ENCODE results near the gene BNIP5.

The BNIP5 gene, protein sequence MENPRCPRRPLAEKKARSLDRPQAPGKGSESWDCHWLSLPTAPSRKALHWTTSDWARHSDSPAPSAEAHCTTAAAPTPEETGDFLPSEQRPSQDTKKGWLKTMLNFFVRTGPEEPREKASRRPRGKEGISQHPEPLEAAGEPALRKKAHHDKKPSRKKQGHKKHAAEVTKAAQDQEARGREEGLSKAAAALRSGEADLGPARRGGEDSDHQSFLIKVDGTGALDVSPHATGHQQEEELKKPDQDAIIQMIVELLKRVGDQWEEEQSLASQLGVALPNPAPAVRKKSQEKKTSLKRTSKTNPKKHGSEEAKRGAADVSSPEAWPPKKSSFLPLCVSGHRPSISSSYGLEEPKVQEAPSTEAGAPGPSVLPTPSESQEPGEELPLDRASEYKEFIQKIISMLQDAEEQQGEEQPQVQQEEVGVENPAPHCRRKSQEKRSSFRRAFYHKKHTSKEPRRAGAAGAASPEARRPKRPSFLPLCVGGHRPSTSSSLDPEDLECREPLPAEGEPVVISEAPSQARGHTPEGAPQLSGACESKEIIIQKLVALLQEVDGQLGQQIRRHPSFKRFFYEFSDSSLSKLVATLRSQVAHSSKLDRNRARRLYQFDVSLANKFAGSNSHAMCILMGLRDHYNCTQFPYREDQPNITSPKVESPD

DNA sequence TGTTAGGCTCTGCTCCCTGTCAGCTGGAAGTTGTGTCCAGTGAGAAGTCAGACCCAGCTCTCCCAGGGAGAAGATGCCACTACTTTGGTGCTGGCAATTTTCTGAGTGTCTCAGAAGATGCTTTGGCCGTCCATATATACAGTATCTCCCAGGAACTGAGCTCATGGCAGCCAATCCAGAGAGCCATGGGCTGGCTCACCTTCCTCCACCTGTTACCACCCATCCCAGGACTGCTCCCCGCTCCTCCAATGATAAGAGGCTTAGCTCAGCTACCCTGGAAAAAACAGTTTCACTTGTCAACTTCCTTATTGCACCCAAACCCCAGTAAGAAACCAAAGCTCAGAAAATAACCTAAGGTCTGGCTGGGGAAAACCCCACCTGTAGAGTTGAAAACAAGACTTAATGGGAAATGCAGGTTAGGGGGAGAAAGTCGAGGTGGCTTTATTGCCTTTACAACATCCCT is at the start of gene BNIP5:
BNIP5 (minus strand) TSS at position 110 of the 463 bp plus-strand sequence. CDS start 6,198 bp downstream, outside the sequence.
- no peak for DNase-seq

DNA sequence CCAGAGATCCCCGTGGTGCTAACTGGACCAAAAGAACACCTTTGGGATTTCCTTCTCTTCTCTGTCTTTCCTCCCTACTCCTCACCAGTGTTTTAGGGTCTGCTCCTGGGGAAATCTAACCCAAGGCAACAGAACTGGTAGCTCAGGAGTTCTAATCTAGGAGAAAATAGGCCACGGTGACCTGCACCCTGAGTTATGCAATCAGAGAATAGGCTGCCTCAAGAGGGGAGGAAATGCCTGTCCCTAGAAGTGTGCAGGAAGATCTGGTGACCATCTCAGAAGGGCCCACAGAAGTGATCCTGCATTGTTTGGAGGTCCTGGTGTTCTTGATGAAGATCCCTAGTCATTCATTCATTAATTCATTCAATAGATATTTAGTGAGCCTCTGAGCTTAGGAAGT is 47.4 kb upstream of the BNIP5 start:
- no peak for DNase-seq

DNA sequence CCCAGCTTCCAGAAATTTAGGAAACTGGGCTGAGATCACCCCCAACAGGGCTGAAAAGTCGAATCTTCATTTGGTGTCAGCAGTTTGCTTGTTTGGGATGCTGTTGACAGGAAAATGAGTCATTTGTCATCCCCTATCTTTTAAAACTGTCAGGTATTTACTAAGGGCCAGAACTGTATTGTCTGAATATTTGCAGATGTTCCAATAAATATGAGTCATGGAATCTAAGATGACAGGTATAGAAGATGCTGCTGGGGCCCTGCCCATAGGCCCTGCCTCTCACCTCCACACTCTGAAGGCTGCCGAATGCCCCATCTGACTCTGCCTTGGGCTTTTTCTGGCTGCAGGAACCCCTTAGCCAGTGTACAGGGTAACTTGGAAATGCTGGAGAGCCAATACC is 46.9 kb upstream of the BNIP5 start:
- no peak for DNase-seq

DNA sequence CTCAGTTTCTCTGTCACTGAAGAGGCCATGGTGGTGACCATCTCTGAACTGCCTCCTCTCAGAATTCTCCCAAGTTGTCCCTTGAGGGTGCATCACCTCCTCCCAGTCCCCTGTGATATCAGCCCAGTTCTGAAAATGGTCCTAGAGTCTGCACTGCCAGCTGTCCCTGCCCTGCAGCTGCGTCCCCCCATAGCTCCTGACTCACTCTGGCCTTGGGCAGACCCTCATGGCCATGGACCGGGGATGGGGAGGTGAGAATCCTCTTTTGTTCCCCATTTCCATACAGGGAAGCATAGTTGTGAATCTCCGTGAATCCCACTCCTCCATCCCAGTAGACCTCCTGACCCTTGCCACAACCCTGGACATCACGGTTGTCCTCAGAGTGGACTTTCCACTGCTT is 46.3 kb upstream of the BNIP5 start:
- DNase-seq = no peak

DNA sequence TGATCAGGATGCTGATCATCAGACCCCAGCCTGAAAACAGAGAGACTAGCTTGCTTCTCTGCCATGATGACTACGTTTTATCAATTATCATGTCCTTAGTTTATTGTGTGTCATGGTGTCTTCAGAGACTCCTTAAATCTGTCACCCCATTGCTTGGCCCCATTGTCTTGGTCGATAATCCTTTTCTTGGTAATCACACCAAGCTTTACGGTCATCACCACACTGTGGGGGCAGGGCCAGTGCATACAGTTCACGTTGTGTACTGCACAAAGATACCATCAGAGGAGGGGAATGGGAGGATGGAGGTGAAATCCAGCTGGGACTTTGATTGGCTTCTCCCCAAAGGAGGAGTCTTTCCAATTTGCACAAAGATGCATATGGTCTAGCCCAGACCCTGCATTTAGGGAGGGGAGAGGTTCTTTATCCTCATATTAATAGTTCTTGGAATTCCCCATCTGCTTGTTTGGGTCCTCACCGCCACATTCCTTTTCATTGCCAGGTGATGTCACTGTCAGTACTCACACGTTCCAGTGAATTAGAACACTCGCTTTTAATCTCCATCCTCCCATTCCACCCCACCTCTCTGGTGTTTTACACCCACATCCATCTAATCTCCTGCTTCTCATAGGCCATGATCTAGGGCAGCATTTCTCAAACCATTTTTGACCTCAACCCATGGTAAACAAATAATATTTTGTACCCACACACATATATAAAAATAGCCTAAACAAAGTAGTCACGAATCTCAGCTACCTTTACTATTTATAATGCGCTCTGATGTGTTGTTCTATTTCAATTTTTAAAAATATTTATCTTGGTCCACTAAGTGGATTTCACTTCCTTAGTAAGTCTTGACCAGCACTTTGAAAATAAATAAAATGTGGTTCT is 45.1 kb upstream of the BNIP5 start:
- DNase-seq = no peak

DNA sequence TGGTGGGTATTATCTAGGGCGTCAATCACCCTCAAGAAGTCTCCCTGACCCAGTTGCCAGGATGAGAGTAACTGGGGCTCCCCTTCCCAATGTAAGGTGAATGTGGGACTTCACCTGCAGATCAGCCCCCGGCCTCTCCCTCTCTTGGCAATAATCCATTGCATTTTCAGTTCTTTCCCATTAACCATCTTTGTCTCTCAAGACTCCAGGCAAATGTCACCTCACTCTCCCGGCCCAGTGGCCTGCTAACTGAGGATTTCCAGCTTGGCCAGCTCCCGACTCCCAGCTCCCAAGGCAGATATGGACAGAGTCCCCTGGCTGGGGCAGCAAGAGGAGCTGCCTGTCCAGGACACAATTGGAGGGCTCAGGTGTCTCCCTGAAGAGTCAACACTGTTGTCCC is 43.5 kb upstream of the BNIP5 start:
- no peak for DNase-seq

DNA sequence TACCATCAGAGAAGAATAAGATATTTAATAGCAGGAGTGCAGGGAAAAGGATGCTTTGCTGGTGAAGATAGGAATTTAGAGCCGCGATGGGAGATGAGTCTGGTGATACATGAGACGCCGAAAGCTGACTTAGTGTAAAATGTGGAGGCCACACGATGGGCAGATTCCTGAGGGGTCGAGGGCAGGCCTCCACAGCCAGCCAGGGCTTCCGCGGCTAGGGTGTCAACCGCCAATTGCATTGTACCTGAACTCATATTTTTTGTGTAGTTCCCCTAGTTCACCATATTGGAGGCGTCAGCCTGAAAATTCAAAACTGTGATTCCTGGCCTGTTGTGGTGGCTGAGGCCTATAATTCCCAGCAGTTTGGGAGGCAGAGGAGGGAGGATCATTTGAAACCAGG is 42.2 kb upstream of the BNIP5 start:
- DNase-seq = no peak

DNA sequence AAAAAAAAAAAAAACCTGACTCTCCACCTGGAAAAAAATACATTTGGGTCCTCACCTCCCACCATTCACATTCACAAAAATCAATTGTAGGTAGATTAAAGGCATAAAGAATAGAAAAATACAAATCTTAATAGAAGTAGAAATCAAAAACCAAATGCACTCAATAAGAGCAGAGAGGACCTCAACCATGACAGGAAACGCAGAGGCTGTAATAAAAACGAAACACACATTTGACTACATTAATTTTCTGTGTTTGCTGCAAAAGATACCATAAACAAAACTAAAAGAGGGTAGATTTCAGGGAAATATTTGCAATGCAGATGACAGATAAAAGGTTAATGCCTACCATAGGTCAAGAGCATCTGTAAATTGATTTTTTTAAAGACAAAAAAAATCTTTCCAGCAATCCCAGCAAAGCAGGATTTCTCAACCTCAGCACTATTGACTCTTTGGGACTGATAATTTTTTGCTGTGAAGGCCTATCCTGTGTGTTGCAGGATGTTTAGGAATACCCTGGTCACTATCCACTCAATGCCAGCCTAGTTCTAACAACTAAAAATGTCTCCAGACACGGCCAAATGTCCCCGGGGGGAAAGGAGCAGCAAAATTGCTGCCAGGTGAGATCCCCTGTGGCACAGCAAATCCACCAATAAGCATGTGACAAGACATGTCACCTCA is 41.7 kb upstream of the BNIP5 start:
- no peak for DNase-seq

DNA sequence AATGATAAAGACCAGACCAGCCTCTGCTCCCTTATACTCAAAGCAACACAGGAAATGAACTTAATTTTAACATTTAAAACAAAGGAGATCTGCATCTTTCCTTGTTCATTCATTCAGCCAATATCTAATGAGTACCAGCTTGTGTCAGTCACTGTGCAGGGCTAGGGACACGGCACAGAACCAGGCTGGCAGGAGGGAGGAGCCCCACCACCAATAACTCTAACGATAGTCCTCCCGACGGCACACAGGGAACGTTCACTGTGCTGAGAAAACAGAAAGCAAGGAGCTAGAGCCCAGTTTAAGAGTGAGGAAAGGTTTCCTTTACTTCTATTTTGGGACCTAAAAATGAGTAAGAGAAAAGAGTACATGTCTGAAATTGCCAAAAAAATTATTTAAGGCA is 40.9 kb upstream of the BNIP5 start:
- no peak for DNase-seq

DNA sequence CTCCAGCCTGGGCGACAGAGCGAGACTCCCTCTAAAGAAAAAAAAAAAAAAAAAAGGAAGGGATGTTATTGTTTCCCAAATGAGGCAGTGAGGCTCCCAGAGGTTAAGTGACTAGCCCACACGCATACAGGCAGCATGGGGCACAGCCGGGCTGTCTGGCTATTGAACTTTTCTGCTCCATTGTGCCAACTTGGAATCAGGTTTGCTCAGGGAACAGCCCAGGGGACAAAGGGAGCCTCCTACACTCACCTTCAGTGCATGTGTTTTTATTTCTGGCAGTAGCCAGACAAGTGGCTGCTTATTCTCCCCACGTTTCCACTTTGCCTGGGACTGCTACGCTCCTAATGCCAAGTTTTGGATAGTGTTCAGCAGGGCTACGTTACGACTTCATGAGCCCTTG is 40.1 kb upstream of the BNIP5 start:
- DNase-seq = no peak

DNA sequence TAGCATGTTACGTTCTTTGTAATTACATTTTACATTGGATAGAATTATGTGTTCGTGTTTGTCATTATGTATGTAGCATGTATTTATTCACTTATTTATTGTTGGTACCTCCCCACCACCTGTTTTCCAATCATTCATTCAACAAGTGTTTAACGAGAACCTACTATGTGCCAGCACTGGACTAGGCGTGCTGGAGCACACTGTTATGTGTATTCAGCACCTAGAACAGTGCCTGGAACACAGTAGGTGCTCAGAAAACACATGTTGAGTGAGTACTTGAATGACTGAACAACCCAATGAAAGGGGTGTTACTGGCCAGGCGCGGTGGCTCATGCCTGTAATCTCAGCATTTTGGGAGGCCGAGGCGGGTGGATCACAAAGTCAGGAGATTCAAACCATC is 39.5 kb upstream of the BNIP5 start:
- DNase-seq = no peak

DNA sequence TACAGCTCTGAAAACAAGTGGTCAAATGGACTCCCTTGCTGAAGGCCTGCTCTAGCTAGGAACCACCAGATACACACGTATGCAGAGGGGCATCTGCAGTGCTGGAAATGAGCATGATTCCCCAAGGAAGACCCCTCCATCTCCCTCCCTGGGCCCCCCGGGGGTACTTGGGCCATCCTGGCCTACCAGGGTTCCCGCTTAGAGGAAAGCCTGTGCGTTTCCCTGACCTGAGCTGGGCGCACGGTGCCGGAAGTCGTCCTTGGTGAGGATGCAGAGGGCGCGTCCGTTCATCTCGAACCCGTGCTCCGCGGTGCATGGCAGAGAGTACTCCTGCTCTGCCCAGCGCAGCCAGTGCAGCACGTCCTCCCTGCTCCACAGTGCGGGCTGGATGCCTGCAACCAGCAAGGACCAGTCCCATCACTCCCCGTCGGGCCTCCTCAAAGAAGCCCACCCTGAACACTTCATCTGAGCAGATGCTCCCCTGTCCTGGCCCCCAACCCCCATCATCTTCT is 39.0 kb upstream of the BNIP5 start:
- DNase-seq = no peak

DNA sequence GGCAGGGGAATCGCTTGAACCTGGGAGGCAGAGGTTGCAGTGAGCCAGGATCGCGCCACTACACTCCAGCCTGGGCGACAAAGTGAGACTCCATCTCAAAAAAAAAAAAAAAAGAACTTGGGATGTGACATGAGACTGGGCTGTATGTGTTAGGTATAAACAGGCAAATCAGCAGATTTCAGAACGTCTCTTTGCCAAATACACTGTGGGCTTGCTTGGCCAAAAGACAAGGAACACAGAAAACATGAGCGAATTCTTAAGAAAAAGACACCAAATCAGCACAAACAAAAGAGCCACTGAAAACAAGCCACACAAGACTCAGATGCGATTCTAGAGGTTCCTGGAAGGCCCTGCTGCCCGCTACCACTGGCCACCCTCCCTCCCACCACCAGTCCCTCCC is 38.3 kb upstream of the BNIP5 start:
- DNase-seq = no peak

DNA sequence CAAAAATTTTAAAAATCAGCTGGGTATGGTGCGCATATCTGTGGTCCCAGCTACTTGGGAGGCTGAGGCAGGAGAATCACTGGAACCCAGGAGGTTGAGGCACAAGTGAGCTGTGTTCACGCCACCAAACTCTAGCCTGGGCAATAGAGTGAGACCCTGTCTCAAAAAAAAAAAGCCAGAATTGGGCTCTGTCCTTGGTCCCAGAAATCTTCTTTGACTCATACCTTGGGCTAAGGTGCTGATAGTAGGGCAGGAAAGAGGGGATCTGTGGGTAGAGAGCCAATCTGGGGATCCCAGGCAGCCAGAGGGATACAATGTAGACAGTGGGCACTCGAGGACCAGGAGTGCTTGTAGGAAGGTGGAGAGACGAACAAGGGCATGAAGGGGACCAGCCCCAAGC is 37.5 kb upstream of the BNIP5 start:
- no peak for DNase-seq

DNA sequence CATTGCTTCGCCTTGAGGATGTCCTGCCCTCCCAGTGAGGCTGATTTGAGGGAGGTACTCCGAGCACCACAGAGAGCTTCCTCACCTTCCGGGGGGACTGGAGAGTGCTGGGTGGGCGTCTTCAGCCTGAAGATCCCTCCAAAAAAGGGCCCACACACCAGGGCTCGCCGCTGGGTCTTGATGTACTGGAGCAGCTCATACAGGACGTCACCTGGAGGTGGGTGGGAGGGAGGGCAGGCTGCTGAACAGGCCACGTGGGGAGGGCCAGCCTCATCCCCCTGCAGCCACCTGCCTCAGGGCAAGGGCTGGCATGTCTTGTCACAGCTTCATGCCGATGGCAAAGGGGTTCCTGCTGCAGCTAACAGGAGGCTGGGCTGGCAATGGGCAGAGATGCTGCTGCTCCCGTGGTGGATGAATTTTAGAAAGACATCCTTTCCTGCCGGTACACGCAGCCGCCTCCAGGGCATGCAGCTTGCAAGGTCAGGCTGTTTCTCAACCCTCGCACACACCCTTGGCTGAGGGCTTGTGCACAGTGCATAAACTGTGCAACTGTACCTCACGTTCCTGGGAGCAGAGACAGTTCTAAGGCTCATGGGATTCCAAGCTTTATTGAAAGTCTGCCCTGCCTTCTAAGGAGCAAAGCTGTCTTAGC is 36.8 kb upstream of the BNIP5 start:
- DNase-seq = peak; percentile 68 to 69

DNA sequence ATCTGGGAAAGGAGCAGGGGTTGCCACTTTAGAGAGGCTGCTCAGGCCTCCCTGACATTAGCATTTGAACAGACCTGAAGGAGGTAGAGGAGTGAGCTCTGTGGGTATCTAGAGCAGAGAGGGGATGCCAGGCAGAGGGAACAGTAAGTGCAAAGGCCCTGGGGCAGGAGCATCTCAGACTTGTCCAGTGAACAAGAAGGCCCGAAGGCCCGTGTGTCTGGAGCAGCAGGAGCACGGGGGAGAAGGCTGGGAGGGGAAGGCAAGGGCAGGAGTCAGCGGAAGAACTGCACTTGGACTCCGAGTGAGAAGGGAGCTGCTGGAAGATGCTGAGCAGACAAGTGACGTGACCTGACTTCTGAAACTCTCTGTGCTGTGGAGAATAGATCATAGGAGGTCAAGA is 35.4 kb upstream of the BNIP5 start:
- DNase-seq = no peak

DNA sequence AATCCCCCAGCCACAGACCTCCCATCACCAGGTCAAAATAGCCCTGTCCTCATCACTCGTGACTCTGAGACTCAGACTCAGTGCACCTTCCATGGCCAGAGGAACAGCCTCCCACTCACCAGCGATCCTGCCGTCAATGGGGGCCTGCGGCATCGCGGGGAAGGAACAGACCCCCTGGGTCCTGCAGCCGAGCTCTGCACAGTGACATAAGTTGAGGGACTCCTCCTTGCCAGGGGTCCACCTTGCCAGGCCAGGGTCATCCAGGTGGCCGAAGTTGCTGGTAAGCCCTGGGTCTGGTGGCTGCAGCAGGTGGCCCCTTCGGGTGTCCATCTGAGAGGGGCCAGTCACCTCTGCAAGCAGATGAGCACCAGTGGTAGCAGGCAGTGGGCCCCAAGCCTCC is 34.5 kb upstream of the BNIP5 start:
- no peak for DNase-seq

DNA sequence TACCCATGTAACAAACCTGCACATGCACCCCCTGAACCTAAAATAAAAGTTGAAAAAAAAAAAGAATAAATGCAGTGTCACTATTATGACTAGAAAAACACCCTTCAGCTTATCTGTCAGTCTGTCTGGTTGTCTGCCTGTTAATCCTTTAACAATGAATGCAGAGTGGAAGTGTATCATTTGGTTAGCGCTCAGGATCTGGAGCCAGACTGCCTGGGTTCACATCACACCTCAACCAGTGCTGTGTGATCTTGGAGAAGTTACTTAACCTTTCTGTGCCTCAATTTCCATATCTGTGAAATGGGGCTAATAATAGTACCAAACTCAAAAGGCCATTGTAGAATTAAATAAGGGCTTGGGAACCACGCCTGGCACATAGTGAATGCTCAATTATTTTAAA is 34.0 kb upstream of the BNIP5 start:
- no peak for DNase-seq

DNA sequence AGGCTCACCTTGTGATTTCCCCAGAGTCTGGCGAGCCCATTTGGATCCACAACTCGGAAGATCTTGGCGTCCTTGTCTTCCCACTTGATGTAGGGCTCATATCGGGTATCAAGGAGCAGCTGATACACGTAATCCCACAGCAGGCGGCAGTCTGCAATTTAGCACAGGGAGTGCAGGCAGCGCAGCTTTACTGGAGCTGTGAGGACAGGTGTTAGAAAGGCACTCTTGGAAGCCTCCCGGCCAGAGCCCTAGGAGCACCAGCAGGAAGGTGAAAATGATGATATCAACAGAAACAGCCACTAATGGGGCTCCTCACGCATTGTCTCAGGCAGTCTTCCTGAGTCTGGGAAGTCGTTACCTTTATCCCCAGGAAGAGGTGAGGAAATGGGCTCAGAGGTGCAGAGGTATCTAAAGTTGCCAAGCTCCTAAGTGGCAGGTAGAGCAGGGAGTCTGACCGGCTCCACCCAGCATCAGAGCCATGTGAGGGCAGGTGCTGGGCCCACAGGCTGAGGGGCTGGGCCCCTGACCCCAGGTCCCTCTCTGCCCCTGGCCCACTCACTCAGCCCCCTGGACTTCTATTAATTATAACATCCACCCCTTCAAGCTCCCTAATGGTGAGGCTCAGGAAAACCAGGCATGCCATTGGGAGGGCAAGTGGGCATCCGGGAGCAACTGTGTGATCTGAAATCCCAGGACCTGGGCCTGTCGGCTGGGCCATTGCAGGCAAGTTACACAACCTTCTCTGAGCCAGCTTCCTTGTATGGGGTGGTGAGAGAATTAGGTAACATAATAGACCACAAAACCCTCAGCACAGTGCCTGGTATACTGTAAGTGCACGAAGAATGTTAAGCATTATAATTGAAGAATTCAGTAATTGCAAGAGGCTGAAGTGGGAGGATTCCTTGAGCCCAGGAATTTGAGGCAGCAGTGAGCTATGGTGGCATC is 32.5 kb upstream of the BNIP5 start:
- DNase-seq = peak; percentile 99

DNA sequence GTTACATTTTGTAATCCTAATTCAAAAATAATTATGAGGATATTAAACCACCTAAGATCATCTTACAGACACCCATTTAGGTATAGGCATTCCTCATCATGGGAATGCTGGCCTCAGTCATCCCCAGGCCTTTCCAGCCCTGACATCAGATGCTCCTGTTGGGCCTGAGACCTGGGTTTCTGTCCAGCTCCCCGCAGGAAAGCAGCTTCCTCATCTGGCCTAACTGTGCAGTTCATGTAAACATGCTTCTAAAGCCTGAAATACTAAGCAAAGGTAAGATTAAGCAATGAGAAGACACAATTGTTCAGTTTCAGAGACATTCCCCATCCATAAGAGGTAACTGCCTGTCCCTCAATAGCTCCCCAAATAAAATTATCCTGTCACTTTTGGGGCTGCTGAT is 31.7 kb upstream of the BNIP5 start:
- DNase-seq = peak; percentile 50 to 61

DNA sequence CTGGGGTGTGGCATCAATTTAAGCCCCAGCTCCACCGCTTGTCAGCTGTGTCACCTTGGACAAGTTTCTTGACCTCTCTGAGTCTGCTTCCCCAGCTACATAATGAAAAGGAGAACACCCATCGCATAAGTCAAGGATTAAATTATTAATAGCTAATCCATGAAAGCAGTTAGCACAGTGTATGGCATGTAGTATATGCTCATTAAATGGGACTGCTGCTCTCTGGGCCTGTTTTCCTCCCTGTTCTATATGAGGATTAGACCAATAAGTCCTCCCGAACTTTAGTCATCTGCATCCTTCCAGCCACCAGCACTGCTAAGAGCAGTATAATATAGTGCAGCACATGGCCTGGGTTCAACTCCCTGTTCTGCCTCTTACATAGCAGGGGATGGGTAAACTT is 31.1 kb upstream of the BNIP5 start:
- no peak for DNase-seq
